NCI-H510A (cell line): ENCODE data around the gene MRO.
"Not testable (repeated sequence)": the region's sequence is repeated elsewhere in the genome, so short reads cannot be mapped to it uniquely, and the experiment has no call there.

Experiments used
- DNase-seq: peaks from one replicate; lab custom pipeline; 2025; lab: John Stamatoyannopoulos, UW

Gene MRO

DNA sequence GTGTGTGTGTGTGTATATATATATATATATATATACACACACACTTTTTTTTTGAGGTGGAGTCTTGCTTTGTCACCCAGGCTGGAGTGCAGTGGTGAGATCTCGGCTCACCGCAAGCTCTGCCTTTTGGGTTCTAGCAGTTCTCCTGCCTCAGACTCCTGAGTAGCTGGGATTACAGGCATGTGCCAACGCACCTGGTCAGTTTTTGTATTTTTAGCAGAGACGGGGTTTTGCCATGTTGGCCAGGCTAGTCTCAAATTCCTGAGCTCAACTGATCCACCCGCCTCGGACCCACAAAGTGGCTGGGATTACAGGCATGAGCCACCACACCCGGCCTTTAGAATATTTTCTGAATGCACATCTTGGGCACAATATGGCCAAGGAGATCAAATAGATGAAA, 13.7 kb upstream of the MRO start:
- DNase-seq, result not testable (repeated sequence)

DNA sequence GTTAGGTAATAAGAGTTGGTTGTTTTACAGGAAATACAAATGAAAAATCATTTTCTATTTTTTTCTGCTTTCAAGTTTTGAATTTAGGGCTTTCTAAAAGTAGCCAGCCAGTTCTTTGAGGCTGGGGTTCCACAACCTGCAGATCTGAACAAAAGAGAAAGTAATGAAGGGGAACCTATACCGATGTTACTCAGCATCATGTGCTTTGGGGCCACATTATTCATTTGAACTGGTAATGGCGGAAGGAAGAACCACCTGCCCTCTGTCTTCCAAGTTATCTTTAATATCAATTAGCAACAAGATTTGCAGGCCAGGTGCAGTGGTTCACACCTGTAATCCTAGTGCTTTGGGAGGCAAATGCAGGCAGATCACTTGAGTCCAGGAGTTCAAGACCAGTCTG, 12.9 kb upstream of the MRO start:
- no peak for DNase-seq

DNA sequence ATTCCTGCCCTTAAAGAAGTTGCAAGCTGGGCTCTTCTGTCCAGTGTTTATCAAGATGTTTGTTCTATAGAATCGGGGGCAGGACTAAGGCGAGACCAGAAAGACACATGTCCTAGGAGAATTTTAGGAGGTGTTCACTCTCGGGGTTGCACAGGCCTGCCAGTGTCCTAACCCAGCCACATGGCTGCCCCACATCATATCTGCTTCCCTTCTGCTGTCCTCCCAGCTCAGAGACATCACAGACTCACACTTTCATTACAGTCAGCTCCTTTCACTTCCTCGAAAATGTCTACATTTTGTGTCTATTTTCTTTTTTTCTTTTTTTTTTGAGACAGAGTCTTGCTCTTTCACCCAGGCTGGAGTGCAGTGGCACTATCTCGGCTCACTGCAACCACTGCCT, 10.7 kb upstream of the MRO start:
- no peak for DNase-seq

DNA sequence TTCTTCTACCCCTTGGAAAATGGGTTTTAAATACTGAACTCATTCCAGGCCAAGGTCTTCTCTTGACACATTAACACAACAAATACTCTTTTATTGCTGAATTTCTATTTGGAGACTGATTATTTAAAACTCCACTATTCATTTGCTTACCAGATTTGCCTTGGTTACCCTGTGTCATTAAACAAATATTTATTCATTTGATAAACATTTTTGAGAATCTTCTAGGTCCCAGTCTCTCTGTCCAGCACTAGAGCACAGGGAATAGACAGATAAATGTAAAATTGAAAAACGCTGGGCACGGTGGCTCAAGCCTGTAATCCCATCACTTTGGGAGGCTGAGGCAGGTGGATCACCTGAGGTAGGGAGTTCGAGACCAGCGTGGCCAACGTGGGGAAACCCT, 9.8 kb upstream of the MRO start:
- DNase-seq, result no peak

DNA sequence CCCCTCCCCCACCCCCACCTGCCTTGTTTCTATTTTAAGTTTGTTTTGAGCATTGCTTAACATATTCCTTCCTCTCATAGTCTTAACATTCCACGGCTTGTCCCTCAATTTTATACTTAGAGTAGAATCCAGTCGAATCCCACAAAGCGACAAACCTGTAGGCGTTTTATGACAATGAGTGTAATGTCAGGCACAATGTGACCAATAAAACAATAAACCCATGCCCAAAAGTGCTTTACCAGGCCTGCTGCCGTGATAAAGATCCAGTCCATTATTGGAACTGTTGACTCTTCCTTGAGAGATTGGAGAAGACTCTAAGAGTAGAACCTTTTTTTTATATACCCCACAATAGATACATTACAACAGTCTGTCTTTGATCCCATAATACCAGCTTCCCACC, 6.2 kb upstream of the MRO start:
- no peak for DNase-seq

DNA sequence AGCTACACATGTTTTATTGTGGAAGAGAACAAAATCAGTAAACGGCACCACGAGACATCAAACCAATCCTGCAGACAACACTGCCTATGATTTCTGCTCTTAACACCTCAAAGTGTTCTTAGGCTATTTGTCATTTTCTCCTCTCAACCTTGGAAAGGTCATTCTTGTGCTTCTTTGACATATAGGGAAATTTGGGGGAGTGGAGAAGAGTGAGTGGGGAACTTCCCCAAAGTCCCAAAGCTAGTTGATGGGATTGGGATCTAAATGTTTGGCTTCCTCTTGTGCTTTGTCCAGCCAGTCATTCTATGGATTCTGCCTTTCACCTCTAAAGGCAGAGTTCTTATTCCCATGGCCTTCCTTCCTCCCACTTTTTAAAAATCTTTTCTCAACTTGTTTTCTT, 5.8 kb upstream of the MRO start:
- no peak for DNase-seq

DNA sequence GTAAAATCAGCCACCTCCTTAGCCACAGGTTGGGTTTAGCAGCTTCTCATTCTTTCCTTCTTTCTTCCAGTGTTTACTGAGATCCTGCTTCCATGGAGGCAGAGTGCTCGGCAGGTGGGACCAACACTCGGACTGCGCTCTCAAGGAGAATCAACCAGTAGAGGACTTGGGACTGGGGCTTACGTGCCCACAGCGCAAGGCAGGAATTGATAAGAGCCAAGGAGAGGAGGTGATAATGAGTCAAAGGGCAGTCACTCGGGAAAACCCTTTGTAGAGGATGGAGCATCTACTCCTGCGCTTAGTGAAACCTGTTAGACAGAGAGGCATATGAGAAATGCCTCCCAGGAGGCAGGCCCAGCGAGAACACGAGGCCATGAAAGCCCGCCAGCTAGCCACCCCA, 2.9 kb upstream of the MRO start:
- DNase-seq, result no peak

DNA sequence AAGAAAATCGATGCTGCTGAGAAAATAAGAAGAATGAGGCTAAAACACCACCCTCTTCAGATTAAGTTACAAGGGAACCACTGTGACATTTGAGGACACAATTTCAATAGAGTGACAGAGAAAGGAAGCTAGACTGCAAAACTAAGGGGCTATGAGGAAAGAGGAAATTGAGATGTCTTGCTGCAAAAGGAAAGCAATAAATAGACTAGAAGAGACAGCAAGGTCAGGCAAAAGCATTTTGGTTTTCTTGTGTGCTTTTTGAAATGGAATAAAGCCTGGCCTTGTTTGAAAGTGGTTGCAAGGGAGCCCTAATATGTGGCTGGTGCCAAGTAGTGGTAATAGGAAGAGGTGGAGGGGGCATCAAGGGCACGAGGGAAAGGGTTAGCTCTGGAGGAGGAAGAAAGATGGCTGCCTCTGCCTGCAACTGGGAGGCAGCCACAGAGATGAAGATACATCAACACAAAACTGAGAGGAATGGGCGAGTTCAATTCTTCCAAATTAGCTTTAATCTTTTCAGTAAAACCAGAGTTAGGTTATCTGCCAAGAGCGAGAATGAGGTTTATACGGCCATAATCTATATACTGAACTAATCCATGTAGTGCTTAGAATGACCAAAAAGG, 1.2 kb upstream of the MRO start:
- no peak for DNase-seq

DNA sequence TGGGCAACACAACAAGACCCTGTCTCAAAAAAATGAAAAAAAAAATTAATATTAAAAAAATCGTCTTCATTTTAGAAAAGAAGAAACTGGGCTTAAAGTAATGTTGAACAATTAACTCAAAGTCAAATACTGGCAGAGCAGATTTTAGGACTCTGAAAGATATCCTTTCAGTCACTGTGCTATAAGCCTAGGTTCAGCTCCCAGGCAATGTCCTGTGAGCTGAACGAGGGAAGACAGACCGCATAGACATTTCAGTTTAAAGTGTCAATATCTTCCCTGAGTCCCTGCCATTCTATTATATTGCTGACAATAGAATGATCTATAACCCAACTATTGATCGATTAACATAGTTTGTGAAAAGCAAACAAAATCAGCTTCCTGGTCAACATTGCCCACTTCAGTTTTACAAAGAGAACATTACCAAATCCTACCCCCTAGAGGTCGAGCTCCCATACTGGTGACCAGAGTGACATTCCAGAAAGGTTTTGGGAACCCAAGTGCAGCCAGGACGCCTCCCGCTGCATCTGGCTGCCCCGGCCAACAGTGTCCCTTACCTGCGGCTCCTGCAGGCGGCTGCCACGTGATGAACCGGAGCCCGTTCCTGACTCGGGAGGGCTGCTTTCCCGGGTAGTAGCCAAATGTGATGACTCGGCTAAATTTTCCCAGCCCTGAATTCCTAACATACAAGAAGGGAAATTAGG, 639 bp downstream of the MRO start:
- no peak for DNase-seq

DNA sequence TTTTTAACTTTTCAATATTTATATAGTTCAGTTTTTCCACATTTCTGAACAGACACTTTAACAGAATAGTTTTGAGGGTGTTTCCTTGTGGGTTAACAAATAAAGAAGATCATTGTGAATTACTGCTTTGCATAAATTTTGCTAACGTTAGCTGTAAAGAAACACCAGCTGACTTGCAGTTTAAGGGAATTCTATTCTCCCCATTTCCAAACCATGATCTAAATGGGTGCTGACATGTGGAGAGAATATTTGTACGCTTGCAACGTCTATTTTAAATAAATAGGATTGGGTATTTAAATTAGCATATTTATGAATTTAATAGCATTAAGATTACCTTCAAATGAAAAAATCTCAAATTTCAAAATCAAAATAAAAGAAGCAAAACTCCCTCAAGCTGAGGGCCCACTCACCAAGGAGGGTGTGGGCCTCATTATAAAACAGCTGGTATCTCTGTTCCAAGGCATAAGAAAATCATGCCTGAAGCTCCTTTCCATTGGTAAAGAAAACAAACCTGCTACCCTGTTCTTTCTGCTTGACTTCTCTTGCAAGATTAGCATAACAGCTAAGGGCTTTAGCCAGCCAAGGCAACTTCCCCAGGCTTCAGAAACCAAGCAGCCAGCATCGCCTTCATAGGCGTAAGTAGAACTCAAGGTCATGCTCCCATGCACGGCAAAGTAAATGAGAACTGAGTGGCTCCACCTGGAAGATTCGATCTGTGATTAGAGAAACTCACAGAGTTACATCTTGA, 3.2 kb downstream of the MRO start:
- DNase-seq, result no peak

DNA sequence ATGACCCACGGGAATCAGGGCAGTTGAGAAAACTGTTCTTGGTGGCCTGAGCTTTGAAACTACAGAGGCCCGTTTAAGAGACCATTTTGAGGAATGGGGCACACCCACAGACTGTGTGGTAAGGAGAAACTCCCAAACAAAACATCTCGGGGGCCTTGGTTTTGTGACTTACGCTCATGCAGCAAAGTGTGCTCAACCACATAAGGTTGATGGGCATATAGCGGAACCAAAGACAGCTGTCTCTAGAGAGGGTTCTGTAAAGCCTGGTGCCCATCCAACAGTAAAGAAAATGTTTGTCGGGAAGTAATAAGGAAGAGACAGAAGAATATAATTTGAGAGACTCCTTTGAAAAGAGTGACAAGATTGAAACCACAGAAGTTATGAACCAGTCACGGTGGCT, 5.4 kb downstream of the MRO start:
- no peak for DNase-seq

DNA sequence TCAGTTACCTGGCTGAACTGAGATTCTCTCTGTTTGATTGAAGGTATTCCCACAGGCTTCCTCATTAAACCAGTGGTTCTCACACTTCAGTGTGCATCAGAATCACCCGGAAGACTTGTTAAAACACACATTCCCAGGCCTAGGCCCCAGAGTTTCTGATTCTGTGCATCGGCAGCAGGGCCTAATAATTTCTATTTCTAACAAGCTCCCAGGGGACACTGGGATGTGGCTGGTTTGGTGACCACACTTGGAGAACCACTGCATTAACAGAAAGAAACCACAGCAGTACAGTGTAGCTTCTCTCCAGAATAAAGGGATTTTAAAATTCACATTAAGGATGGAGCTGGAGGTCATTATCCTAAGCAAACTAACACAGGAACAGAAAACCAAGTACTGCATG, 6.5 kb downstream of the MRO start:
- no peak for DNase-seq

DNA sequence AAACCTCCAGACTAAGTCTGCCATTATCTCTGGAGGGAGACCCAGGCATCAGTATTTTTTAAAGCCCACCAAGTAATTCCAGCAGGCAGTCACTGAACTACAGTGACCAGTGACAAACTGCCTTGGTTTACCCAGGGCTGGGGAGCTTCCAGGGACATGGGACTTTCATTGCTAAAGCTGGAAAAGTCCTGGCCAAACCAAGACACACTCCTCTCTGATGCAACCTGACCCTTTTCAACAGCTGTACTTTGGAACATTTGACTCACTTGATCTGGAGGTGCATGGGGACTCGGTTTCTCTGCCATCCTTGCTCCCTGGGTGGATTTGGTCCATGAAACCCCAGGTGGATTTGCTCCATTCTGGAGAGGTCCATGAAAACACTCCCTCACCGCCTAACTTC, 7.0 kb downstream of the MRO start:
- DNase-seq, result no peak

DNA sequence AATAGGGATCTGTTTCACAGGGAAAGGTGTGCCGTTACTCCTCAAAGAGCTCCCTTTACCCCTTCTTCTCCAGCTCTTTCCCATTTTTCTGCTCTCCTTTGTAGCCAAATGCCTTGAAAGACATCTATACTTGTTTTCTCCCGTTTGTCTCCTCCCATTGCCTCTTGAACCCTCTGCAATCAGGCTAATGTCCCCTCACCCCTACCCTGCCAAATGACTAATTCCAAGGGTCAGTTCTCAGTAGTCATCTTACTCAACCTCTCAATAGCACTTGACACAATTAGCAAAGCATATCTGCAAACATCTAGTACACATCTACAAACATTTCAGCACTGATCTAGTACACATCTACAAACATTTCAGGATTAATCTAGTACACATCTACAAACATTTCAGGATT, 12.6 kb downstream of the MRO start:
- DNase-seq, result no peak

DNA sequence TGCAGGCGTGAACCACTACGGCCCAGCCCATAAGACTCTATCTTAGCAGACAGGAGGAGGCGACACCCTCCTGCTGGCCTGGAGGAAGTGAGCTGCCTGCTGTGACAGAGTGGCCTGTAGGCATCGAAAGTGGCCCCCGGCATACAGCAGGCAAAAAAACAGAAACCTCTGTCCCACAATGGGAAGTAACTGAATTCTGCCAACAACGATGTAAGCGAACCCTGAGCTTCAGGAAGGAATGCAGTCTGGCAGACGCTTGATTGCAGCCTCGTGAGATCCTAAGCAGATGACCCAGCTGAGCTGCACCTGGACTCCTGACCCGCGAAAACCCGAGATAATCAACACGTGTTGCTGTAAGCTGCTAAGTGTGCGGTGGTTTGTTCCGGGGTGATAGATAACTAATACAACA, 13.6 kb downstream of the MRO start:
- no peak for DNase-seq

DNA sequence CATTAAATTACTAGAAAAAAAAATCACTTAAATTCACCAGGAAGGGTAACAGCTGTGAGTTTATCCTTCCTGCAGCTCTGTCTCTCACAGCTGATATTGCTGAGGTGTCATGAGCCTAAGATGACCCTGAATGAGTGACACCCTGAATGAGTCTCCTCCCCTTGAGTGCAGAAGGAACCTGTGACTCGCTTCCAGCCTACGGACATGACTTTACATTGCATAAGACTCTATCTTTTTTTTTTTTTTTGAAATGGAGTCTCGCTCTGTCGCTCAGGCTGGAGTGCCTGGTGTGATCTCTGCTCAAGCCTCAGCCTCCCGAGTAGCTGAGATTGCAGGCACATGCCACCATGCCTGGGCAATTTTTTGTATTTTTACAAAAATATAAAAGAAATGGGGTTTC, 14.1 kb downstream of the MRO start:
- DNase-seq, result no peak

DNA sequence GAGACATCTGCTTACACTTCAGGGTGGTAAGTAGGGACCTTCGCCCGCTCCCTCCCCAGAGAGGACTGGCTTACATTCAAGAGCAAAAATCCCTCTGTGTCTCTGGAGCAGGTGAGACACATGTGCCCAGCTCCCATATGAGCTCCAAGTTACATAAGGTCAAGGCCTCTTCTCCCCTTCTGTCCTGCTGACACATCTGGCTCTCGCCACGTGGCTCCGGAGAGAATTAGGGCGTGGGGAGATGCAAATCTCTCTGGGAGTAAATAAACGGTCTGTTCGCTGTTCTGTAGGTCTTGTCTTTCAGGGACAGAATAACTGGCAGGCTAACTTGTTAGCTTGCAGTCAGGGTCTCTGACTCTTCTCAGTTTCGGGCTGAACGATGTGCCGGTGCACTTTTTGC, 16.2 kb downstream of the MRO start:
- no peak for DNase-seq

DNA sequence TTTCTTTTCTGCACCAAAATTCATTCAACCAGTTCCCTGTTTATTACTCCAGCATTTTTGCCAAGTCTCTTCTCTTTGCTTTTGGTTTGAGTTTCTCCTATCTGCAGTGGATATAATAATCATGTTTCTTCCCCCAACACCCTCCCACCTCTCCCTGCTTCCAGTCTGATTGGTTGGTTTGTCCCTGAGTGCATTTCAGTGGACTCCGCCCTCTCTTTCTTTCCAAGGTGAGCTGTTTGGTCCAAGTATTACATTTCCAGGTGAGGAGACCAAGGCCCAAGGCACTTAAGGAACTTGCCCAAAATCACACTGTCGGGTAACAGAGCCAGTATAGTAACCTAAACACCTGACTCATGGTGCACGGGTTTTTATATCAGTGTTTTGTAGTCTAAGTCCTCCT, 17.7 kb downstream of the MRO start:
- DNase-seq, result no peak

DNA sequence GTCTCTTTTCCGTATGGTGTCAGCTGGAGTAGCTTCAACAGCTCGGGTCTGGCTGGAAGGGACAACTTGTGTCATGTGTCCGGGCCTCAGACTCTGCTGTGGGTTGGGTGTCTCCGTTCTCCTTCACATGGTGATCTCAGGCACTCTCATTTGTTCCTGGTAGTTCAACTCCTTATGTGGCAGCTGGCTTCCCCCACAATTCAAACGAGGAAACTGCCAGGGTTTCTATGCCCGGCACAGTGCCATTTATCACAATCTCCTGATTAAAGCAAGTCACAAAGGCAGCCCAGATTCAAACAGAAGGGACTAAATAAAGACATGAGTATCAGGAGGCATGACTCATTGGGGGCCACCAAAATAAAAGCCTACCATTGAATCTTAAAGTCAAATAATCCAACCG, 22.7 kb downstream of the MRO start:
- DNase-seq, result no peak

DNA sequence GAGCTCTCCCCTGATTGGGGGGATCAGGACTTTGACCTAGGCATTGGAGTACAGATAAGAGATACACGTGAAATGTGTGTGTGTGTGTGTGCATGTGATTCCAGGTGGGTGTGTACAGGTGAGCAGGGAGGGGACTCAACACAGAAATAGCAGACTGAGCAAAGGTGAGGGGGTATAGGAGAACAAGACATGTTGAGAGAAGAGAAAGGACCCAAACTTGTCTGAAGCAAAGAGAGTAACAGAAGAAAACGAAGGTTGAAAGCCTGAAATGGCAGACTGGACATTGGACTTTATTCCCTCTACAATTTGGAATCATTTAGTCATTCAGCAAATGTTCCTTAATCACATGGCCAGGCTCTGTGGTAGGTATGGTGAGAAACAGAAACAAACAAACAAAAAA, 23.3 kb downstream of the MRO start:
- DNase-seq, result no peak

DNA sequence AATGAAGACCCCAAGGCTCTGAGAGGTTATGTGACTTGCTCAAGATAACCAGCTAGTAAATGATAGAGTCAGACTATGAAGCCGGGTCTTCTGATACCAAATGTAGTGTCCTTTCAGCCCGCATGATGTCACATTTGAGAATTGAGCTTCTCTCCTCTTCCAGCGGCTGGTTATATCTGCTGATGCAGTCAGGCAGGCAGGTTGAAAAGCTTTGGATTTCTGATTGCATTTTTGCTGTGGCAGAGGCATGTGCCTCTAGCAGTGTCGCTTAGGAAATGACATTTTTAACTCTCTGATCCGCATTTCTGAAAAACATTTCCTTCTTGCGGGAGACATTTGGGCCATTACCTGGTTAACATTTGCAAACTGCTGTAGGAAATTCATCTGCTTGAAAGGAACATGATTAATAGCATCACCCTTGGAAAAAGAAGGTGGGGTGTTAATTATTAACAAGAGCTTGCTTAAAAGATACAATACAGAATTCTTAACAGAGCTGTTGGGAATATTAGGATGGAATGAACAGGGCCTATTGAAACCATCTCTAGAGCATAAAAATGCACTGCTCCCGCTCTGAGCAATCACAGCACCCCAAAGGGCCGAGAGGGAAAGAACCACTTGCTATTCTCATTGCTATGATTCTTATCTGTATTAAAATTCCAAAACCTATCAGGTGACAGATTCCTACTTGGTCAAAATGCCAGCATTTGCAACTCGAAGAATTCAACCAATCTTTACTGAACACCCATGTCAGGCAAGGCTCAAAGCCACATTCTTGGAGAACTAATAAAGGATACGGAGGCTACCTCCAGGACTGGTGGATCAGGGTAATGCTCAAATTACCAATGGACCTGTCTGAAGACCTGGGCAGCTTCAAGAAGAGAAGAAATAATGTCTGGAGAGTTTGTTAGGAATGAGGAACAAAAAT, 25.9 kb downstream of the MRO start:
- no peak for DNase-seq

DNA sequence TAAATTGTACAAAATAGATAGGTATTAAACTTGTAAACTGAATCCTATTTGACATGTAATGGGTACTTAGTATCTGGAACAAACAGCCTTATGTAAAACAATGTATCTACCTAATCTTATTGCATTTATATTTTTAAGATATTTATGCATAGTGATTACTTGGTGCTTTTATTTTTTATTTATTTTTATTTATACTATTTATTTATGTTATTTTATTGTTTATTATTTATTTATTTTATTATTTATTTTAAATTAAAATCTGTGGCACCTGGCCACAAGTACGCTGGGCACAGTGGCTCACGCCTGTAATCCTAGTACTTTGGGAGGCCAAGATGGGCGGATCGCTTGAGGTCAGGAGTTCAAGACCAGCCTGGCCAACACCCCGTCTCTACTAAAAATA, 26.9 kb downstream of the MRO start:
- DNase-seq, result no peak
